C4-2B (cell line): ENCODE measurements around the gene AP5B1.

Experiments used
- CTCF ChIP-seq: fragments of 450-650 bp; conservative IDR thresholded peaks from 2 replicates; pipeline ENCODE4 v1.5.1; 2017; ENCODE audit warnings: mild to moderate bottlenecking
- ZFX ChIP-seq: fragments of 450-650 bp; IDR thresholded peaks from 2 replicates; pipeline ENCODE4 v1.6.1; 2017

GRCh38 chr11:65771589-65772112, 9.1 kb downstream of the AP5B1 start:
- TF ChIP-seq CTCF (no peak), ZFX (no peak)
